GM19395 (cell line): Measurements from ENCODE around the gene SMAD7.
A peak's percentile ranks its signal among the peaks of the same experiment; 100 is the strongest.

ENCODE experiments used
- ATAC-seq: cut with Tn5 transposase; IDR thresholded peaks from one replicate; pipeline ENCODE4 v1.9.1; 2021; ENCODE audit warnings: mild to moderate bottlenecking, moderate library complexity; ENCODE audit not compliant: unreplicated experiment

Gene SMAD7

DNA sequence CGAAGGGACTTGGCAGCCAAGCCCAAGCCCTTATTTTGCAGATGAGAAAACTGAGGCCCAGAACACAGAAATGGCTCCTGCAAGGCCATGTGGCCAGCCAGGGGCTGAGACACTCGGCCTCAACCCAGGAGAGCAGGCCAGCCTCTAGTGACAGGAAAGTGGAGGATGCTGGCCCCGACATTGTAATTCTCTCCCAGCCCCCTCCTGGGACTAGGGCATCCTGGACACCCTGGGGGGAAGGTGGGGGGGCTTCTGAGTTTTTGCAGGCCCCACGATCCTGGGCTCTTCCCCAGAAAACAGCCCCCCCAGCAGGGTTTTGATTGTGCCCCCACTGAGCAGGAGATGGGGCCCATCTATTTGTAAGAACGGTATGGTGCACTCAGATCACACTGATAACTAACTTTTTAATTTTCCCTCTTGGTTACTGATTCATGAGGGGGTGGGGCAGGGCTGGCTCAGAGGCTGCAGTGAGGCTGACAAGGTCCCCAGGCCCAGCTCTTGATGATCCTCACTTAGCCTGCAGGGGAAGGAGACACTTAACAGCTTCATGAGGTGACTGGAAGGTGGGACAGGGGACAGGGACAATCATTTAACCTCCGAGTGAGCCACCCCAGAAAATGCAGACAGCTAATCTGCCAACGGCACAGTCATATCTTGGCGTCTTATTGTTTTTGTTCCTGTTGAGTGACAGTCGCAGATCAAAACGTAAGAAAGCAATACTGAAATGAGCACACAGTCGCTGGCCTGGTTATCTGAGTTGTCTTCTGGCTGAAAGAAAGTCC lies 18.9 kb downstream of the SMAD7 start:
- ATAC-seq: peak; percentile 42

DNA sequence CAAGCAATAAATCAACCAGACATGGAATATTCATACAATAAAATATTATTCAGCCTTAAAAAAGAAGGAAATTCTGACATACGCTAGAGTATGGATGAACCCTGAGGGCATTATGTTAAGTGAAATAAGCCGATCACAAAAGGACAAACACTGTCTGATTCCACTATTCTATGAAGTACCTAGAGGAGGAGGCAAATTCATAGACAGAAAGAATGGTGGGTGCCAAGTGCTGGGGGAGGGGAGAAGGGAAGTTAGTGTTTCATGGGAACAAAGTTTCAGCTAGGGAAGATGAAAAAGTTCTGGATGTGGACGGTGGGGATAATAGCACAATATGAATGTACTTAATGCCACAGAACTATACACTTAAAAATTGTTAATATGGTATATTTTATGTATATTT lies 19.8 kb downstream of the SMAD7 start:
- no peak for ATAC-seq

DNA sequence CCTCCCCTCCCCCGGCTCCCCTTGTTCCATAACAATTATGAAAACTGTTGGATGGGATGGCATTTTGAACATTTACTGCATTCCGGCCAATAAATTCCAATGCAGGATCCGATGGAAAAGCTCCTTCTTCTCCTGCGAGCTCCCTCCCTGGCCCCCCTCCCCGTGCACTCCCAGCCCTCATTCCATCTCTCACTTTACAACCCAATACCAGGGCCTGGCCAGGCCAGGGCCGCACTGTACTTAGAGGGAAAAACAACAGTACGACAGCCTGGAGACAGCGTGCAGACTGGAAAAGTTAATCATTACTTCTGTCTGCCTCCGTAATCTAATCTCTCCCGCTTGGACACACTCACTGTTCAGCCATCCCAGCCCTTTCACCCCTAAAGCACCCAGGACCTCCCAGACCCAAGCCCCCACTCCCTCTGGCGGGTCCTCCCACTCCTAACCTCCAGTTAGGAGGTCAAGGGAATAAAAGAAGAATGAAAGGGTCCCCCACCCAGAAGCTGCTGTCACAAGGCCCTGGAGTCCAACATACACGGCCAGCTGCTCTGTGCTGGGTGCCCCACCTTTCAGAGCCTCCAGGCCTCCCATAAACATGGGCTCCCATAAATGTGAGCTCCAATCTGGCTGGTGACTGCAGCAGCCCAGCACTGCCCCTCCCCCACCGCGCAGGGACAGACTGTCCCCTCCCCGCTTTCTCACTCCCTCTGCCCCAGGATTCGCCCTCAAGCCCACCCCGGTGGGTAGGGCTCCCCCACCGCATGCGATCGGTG lies 20.6 kb downstream of the SMAD7 start:
- no peak for ATAC-seq

DNA sequence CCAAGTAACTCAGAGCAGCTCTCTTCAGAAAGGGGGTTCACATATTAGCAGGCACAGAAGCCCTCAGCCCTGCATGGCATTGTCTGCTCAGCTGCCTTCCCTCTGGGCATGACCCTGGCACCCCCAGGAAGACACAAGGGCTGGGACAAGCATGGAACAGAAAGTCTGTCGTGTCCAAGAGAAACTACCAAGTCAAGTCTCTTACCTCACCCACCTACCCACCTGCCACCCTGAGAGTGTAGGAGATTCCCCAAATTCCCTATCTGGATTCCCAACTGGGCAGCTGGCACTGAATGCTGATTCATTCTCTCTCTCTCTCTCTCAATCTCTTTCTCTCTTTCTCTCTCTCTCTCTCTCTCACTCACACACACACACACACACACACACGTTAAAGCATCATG lies 21.6 kb downstream of the SMAD7 start:
- ATAC-seq: peak; percentile 0

DNA sequence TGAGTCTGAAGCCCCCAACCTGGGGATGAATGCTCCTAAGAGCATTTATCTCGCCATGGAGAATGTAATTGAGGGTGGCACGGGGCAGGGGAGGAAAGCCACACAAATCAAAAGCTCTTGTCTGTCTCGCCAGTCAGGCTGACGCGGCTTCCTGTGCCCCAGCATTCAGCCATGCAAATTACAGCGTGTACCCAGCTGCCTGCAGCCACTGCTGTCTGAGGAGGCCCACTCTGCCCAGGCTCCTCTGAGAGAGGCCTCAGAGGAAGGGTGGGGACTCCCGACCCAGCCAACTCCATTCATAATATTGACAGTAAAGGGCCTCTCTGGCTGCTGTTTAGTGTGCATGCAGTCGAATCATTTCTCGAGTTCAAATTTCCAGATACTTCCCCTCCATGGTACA lies 22.0 kb downstream of the SMAD7 start:
- peak; percentile 68 for ATAC-seq

DNA sequence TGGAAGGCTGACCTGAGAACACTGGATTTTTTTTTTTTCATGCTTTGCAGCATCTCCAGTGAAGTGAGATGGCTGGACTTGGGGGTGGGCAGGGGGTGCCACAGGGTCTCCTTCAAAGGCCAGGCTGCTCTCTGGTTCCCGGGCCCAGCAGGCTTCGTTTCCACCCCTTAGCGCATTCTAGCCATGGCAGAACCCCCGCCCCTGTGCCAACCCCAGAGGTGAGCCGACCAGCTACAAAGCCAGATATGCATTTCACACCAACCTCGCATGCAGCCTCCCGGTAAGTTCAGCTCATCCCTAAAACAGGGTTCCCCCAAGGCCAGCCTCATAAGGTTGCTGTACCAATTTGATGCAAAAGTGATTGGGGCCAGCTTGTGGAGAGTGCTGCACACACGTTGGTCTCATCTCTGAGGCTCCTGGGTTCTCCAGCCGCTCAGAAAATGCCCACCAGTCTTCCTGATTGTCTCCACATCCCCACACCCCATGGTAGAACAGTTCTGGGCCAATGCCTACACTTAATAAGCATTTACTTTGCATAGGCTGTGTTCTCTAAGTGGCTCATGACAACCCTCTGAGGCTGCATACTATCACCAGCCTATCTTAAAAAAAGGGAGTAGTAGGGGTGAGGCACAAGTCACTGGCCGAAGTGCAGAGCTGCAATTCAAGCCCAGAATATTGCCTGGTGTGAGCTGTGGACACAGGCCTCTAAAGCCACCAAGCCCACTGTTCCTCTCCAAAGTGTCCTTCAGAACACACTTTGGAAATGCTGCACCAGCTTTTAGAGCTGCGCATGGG lies 23.3 kb downstream of the SMAD7 start:
- ATAC-seq: no peak

DNA sequence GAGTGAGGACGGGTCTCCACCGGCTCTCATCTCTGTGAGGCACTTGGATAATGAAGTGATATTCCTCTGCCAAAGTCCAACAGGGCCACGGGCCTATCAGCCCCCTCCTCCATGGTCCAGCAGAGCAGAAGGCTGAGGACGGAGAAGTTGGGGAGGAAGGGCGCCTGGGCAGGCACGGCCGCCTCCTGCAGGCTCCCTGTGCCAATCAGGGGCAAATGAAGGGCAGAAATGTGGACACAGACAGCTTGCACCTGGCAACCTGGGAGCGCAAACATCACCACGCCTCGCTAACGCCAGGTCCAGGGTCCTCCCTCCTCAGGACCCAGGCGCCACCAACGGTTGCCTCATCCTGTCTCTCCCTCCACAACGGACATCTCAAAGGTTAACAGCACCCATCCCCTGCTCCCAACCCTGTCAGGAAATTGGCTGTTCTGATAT lies 24.3 kb downstream of the SMAD7 start:
- no peak for ATAC-seq

DNA sequence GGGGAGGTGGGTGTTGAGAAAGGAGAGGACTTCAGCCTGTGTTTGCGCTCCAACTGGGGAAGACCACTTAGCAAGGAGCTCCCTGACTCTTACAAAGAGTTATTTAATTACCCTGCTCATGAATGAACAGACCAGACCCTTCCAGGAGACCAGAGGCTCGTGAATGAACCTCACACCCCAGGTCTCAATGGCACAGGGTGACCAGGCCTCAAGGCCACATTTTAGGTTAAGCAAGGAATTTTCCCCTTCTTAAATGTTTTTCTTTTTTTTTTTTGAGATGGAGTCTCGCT lies 25.3 kb downstream of the SMAD7 start:
- no peak for ATAC-seq

DNA sequence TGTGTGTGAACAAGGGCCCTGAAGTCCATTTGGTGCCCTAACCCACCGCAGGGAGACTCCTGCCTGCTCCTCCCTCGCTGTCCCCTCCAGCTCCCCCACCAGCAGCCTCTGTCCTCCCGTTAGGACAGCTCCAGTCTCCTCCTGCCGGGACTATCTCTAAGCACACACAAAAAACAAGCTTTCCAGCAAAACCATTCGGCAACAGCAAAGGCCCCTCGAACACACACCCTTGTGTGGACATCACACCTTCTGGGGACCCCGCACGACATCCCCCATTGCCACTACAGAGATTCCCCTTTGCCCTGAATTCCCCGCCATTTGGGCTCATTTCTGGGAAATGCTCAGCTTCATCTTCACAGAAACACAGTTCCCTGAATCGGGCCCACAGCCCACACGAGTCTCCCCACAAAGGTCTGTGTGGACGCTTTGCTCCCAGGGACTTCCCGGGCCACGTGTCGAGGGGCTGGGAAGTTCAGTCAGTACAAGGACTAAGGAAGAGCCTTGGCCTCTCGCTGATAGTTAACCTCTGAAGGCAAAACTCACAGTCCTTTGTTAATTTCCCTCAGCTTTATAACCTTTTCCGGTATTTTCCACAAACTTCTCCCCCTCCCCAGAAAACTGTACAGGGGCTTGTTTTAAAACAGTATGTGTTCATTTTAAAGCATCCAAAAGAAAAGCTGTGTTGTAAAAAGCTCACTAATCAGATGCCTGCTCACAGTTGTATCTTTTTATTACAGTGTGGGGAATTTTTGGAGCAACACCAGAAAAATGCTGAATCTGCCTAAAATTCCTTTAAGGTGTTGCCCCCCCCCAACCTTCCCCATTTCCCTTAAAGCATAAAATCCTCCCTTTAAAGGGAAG lies 25.9 kb downstream of the SMAD7 start:
- ATAC-seq: peak; percentile 2

DNA sequence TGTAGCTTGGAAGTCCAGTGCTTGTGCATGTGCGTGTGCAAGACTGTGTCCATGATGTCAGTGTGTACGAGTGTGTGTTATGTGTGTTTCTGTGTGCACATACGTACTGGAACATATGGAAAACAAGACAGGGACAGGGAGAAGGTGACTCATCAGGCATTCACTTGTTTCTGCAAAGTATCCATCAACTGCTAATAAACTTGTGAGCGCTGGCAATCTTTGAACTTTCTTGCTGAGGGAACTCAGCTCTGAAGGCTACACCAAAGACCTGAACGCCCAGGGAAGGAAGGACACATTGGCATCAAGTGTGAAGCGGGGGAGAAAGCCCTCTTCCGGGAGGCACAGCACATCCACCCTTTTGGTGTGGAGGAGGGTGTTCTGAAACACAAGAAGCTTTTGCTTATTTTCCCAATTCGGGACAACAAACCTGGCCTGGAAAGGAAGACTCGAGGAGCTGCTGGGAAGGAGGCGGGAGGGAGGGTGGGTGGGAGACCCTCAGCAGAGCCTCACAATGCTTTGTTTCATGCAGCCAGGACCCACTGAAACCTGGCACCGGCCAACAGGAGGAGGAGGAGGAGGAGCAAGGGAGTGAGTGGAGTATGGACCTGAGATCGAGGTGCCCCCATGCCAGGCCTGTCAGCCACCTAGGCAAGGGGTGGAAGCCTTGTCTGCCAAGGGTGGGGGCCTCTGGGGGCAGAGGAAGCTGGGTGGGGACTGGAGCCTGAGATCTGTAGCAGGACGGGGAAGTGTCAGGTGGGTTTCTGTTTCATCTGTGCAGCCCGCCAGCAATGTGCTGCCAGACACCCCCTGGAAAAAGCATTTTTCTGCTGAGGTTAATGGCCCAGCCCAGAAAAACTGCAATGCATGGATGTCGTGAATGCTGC lies 26.8 kb downstream of the SMAD7 start:
- ATAC-seq: peak; percentile 53

DNA sequence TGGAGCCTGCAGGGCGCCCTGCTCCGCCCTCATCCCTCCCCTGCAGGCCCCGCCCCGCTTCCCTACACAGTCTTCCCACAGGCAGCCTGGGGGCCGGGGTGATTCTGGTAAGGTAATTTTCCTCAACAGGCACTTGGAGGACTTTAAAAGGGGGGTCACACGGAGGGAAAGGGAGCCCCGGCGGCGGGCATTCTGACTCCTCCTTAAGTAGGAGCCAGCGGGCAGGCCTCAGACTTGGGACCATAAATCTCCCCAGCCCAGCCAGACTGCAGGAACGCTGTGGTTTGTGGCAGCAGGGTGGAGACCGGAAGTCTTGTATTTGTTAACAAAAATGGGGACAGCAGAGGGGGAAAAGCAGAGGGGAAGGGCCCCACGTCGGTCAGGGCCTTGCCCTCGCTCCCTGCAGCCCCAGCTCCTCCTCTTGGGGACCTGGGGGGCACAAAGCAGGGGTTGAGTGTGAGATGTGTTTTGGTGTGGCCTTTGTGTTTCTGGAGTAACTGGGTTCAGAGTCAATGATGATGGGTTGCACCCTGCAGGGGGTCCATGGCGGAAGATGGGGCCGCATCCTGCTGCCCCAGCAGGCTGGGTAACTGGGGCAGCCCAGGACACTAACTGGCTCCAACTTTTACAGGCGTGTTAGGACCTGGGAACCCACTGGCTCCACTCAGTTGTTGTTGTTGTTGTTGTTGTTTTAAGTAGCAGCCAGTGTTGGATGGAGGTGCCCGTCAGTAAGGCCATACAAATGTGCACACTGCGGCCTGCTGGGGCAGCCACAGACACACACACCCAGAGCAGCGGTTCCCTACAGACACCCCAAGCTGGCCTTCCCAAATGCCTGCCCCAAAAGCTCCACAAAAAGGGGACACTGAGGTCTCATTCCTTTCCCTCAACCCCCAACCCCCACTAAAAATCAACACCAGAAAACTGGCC lies 27.7 kb downstream of the SMAD7 start:
- ATAC-seq: no peak

DNA sequence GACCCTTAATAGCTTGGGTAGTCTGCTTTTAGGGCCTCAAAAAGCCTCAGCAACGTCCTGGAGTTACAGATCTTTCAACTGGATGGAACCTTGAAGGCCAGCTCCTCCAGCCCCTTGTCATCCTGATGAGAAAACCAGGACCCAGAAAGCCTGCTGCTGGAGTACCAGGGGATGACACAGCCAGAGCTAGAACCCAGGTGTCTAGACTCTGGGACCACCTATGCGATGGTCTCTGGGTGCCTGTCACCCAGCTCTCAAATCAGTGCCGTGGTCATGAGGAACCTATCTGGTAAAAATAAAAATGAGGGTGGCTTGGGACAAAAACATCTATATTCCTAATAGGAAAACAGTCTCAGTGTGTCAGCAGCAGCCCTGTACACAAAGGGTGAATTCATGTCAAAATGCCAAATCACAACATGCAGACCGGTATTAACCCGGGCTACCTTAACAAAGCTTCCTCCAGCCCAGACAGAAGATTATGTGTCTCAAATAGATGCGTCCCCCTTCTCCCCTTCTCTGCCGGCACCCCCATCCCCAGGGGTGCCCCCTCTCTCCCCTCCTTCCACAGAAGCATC lies 28.5 kb downstream of the SMAD7 start:
- ATAC-seq: no peak

DNA sequence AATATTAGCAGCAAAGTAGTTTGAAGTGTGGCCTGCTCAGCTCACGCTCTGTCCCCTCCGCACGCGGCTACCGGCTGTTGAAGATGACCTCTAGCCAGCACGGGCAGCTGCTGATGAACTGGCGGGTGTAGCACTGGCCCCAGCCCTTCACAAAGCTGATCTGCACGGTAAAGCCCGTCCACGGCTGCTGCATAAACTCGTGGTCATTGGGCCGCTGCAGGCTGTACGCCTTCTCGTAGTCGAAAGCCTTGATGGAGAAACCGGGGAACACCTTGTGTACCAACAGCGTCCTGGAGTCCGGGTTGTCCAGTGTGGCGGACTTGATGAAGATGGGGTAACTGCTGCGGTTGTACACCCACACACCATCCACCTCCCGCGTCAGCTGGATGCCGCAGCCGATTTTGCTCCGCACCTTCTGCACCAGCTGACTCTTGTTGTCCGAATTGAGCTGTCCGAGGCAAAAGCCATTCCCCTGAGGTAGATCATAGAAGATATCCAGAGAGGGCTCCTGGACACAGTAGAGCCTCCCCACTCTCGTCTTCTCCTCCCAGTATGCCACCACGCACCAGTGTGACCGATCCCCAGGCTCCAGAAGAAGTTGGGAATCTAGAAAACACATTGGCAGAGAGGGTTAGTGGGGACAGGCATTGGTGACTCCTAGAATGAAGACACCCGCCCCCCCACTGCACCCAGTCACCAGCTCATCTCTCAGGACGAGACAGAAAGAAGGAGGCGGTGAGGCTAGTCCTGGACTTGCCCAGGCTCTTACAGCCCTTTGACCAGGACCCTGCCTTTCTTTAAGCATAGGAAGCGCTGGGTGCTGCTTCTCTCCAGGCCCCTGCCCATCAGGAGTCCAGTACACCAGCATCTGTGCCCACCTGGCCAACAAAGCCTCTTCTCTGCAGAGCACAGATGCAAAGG lies 29.2 kb downstream of the SMAD7 start:
- ATAC-seq: no peak

DNA sequence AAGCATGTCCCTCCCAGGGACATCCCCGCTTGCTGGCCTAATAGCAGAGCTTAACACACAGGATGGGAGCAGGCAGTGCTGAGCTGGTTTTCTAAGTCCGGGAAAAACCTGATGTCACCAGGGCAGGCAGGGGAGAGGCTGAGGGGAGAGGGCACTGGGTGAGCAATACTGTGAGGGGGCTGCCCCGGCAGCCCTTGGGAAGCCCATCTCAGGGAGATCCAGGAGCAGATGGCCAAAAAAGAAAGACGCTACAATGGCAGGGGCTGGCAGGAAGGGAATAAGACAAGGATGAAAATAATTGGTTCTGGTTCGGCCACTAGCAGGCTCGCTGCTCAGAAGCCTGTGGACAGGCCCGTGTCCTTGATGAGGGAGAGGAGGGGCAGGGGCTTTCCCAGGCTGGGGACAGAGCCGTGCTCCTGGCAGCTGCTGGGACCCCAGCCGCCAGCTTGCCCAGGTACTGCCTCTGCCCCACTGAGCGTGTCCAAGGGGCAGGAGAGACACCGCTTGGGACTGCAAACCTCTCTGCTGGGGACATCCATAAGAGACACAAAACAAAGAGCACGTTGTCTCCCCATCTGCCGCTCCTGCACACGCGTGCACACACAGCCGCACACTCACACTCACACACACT lies 30.2 kb downstream of the SMAD7 start:
- no peak for ATAC-seq

DNA sequence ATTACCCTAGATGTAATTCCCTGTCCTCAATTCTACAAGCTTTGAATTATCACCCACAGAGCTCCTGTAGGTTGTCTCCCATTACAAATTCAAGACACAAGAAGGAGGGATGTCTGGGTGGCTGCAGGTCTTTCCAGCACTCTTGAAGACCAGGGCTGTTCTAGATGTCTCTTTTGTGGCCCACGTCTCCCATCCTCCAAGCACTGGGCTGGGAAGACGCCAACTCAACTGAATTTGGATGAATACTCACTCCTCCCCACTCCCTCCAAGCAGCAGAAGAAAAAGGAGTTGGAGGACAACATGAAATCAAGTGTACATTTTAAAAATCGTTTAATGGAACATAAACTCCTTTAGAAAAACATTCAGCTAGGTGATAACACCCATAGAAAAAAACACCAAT lies 31.2 kb downstream of the SMAD7 start:
- ATAC-seq: no peak

DNA sequence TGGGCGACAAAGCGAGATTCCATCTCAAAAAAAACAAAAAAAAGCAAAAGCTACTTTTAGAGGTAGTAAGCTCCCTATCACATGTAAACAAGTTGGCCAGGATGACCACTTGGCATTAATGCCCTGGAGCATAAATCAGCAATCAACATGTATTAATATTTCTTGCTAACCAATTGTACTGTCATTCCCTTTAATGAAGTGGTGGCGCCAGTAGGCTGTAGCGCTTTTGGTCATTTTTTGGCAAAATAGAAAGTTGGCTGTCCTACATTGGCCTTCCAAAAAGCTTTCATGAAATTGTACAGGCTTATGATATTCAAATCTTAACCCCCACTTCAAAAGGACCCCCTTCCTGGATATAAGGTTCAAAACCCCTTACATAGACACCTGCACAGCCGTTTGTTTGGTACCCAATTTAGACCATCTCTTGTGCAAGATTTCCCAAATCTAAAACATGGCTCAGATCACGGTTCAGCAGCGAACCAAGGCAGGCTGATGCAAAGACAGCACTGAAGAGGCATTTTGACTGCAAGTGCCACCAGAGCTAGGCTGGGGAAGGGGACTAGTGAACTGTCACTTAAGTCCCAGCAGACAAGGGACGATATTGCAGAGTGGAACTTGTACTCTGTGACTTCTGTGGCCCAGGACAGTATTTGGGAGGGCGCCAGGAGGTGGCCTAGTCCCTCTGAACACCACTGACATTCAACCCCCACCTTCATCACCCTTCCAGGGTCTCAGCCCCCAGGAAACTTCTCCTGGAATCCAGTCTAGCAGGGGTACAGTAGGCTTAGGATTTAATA lies 31.9 kb downstream of the SMAD7 start:
- ATAC-seq: no peak
